Right atrium auricular region (tissue), 2 donors: Measurements from ENCODE around the gene CLASP2. TPM values are rescaled to one million over a fixed set of nuclear protein-coding genes. Genes with fewer than 3 reads are reported as not detected.

Experiments used
- DNase-seq: peaks from one replicate; pipeline ENCODE4 v3.0.0-alpha.2; 2019; ENCODE audit warnings: low spot score
- H3K27ac ChIP-seq, 2 donors: fragments of 200-600 bp; sonication (generic); 1 replicate in 1 of 2; 2 replicates in 1 of 2; pipeline ENCODE4 v1.5.1; 2016 to 2019
- H3K27me3 ChIP-seq, 2 donors: fragments of 200-600 bp; sonication (generic); one replicate each; pipeline versions ENCODE4 v1.5.1 to v1.6.0; 2017 to 2019
- H3K36me3 ChIP-seq: fragments of 200-600 bp; sonication (generic); one replicate; pipeline ENCODE4 v1.5.1; 2016
- H3K4me1 ChIP-seq, 2 donors: fragments of 200-600 bp; sonication (generic); one replicate each; pipeline versions ENCODE4 v1.5.1 to v1.6.0; 2017 to 2019
- H3K4me3 ChIP-seq, 2 donors: fragments of 200-600 bp; sonication (generic); 1 replicate in 1 of 2; 2 replicates in 1 of 2; pipeline ENCODE4 v1.5.1; 2017 to 2019; ENCODE audit warnings: mild to moderate bottlenecking in 1 of 2, moderate library complexity in 1 of 2
- H3K9me3 ChIP-seq, 2 donors: fragments of 200-600 bp; sonication (generic); one replicate each; pipeline ENCODE4 v1.5.1; 2019
- CTCF ChIP-seq, 2 donors: fragments of 200-600 bp; sonication (generic); IDR thresholded peaks; one replicate each; pipeline ENCODE4 v1.5.1; 2019; ENCODE audit warnings: antibody characterized with exemption in 2 of 2
- total RNA-seq, 2 donors: library from RNA; depleted of rRNA; stranded (reverse); fragments of >200 nt; gene quantifications; one replicate each; pipeline ENCODE4 v1.1.0, GENCODE V29; 2016

Gene CLASP2
- total RNA-seq, 2 donors from 2014 or later: 32.3 to 71.8 TPM

DNA sequence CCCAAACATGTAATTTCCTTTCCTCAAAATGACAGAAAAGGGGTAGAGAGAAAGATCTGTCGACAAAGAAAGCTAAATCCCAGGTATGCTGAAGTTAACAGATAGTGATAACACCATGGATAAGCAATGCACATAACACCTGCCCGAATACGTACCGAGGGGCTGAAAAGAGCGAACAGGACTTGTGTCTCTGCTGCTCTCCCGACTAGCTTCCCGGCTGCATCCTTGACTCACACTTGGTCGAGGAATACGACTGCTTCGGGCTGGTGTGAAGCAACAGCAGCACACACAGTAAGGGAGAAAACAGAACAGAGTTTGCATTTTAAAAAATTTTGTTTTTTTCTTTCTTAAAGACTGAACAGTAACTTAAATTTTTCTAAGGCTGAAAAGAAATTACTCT is 136.4 kb downstream of the CLASP2 start:
- peaks cover 23% of the 10 kb centered on the region for H3K36me3 ChIP-seq

DNA sequence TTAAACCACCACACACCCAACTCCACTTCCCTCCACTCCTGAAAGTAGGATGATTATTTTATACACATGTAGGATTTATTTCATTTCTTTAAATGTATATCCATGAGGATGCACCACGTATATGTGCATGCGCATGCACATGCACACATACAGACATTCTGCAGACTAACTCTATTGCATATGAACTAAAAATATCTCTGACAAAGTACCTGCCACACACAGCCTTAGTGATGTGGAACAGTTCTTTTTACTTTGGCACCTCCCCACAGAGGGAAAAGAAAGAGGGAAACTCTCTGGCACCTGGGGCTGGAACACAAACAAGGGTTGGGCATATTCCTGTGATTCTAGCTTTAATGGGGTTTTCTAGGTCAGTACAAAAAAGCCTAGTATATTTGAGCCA is 138.2 kb downstream of the CLASP2 start:
- Histone ChIP-seq H3K36me3 (peaks cover 23% of the 10 kb centered on the region), H3K4me3 (no peak overlapping the region), H3K9me3 (no peaks in the 10 kb centered on the region), H3K27me3 (no peaks in the 10 kb centered on the region), H3K27ac (no peak overlapping the region), H3K4me1 (no peaks in the 10 kb centered on the region)
- DNase-seq: no peak
- TF ChIP-seq CTCF (IDR thresholded peaks at IDR 0.05): no peak

More for the DNA sequence above, 136.4 kb downstream of the CLASP2 start:
- no peak for TF ChIP-seq CTCF (IDR thresholded peaks at IDR 0.05)
- Histone ChIP-seq H3K27me3 (no peaks in the 10 kb centered on the region), H3K27ac (no peak overlapping the region), H3K4me1 (no peaks in the 10 kb centered on the region), H3K9me3 (no peaks in the 10 kb centered on the region), H3K4me3 (no peak overlapping the region)
- DNase-seq: no peak

- DNase-seq: no peak
- no peaks in the 10 kb centered on the region for H3K4me1 ChIP-seq
- H3K27ac ChIP-seq: no peak overlapping the region
- TF ChIP-seq CTCF (IDR thresholded peaks at IDR 0.05): no peak
- no peak overlapping the region for H3K4me3 ChIP-seq
- H3K36me3 ChIP-seq: peaks cover 23% of the 10 kb centered on the region
- no peaks in the 10 kb centered on the region for H3K27me3 ChIP-seq
- H3K9me3 ChIP-seq: no peaks in the 10 kb centered on the region
These were observed 138.9 kb downstream of the CLASP2 start for GRCh38 chr3:33579178-33579510.

DNA sequence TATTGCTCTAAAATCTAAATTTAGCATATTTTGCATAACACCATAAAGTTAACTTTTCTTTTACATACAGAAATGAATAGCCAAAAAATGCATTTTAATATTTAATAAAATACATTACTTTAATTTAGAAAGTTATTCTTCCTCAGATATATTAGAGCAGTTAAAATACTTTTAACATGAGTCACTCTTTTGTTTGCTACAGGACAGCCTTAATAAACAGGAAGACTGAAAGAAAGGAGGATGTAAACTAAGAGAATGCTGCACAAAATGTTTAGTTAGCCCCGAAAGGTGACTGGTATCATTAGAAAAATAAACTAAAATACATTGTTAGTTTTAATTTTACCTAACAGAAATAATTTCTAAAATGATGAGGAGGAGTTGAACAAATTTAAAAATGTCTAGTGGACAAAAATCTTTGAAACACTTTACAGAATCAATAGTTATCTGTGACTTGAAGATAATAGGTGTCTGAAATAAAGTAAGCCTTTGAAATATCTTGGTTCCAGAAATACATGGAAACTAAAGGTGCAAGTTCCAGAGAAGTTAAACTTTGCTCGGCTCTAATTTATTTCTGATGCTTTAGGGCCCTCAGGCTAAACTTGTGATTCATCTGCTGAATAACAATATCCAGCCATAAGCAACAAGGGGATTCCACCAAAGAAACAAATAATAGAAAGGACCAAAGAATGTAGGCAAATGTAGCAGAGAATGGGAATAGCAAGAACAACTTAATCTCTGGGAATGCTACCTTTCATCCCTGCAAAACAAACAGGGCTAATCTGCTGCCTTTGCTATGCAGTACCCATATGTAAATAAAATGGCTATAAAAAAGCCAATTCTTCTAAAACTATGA is 139.5 kb downstream of the CLASP2 start:
- Histone ChIP-seq H3K27me3 (no peaks in the 10 kb centered on the region), H3K27ac (no peak overlapping the region), H3K36me3 (peaks cover 23% of the 10 kb centered on the region), H3K9me3 (no peaks in the 10 kb centered on the region), H3K4me1 (no peaks in the 10 kb centered on the region), H3K4me3 (no peak overlapping the region)
- TF ChIP-seq CTCF (IDR thresholded peaks at IDR 0.05): no peak
- no peak for DNase-seq

DNA sequence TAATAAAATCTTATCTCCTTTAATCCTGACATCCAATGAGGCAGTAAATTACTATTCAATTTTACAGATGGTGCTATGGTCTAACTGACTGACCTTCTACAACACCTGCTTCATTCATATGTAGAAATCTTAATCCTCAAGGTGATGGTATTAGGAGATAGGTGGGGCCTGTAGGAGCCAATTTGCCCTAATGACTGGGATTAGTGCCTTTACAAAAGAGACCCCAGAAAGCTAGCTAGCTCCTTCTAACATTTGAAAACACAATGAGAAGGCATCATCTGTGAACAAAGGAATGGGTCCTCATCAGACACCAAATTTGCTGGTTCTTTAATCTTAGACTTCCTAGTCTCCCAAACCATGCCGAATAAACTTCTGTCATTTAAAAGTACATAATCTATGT is 140.5 kb downstream of the CLASP2 start:
- no peaks in the 10 kb centered on the region for H3K9me3 ChIP-seq
- H3K4me3 ChIP-seq: no peak overlapping the region
- no peak for DNase-seq
- no peak overlapping the region for H3K27ac ChIP-seq
- TF ChIP-seq CTCF (IDR thresholded peaks at IDR 0.05): no peak
- H3K27me3 ChIP-seq: no peaks in the 10 kb centered on the region
- H3K4me1 ChIP-seq: no peaks in the 10 kb centered on the region
- peaks cover 26% of the 10 kb centered on the region for H3K36me3 ChIP-seq

DNA sequence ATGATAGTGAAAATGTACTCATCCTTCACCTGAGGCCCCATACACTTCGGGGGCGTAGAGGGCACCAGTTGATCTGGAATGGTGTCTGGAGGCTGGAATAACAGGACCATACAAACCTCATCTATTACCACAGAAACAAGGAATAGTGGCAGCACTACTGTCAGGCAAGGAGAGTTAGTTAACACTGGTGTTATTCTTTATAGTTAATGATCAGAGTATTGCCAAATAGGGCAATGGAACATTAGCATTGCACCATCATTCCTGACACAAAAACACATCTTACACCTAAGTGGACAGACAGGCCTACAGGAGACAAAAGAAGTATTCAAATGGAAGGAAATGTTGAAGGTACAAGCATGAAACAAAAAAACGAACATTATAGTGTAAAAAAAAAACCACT is 140.9 kb downstream of the CLASP2 start:
- Histone ChIP-seq H3K4me3 (no peak overlapping the region), H3K27ac (no peak overlapping the region), H3K36me3 (peaks cover 25% of the 10 kb centered on the region), H3K9me3 (no peaks in the 10 kb centered on the region), H3K27me3 (no peaks in the 10 kb centered on the region), H3K4me1 (no peaks in the 10 kb centered on the region)
- DNase-seq: no peak
- TF ChIP-seq CTCF (IDR thresholded peaks at IDR 0.05): no peak
